K562 (cell line): ENCODE measurements around the gene CPNE8. TPM values are rescaled to one million over a fixed set of nuclear protein-coding genes. Genes with fewer than 3 reads are reported as not detected.

Experiments
- ATAC-seq: fragments of 200-7000 bp; cut with Tn5 transposase; 3 replicates; pipeline ENCODE4 v1.9.1; 2020; ENCODE audit warnings: moderate library complexity
- BruUV-seq: library from RNA; stranded (reverse); fragments of 400-500 nt; replicated peaks from 2 replicates; lab custom pipeline; 2021; lab: Mats Ljungman, UMichigan
- CTCF ChIA-PET: fragments of 300-600 bp; formaldehyde crosslinking; extraction: SDS; loops from one replicate; lab custom pipeline; 2021; ENCODE audit warnings: low intra/inter-chr PET ratio; lab: Yijun Ruan, JAX
- POLR2A ChIA-PET: fragments of 300-600, 350-650 bp; sonication (Branson Sonifier 250); formaldehyde crosslinking; extraction: SDS; loops from one replicate; lab custom pipeline; 2021; ENCODE audit warnings: antibody characterized with exemption, inconsistent platforms; lab: Yijun Ruan, JAX
- DNase-seq, 4 experiments: peaks; one replicate each; pipeline versions ENCODE4 v3.0.0 to v3.0.0-alpha.2; 2011 to 2018; ENCODE audit warnings: low spot score in 3 of 4, mixed read lengths in 3 of 4; ENCODE audit errors: extremely low read depth in 1 of 4
- FAIRE-seq: peaks from 2 replicates; lab custom pipeline; 2011; peaks lifted over from hg19 to GRCh38; lab: Jason Lieb, UNC
- H2AFZ ChIP-seq: 2 replicates; pipeline ENCODE4 v1.6.0; 2011; ENCODE audit warnings: low read depth, low read length, control low read depth, inconsistent platforms
- H3K27ac ChIP-seq: fragments of 200-600 bp; 3 replicates; pipeline ENCODE4 v1.8.0; 2011; ENCODE audit warnings: low read depth, mild to moderate bottlenecking, control low read depth, inconsistent platforms, low read length, moderate library complexity, mixed read lengths; ENCODE audit errors: extremely low read depth
- H3K27me3 ChIP-seq, 2 experiments: fragments of 300-600 bp in 1 of 2; 2 replicates in 1 of 2; 3 replicates in 1 of 2; pipeline versions ENCODE4 v1.6.0 to v1.8.0; 2011; ENCODE audit warnings: inconsistent platforms in 2 of 2, low read length in 2 of 2, mild to moderate bottlenecking in 1 of 2, mixed read lengths in 1 of 2, moderate library complexity in 1 of 2; ENCODE audit not compliant: control insufficient read depth in 2 of 2, insufficient read depth in 2 of 2
- H3K36me3 ChIP-seq: fragments of 300-600 bp; 3 replicates; pipeline ENCODE4 v1.8.0; 2011; ENCODE audit warnings: mild to moderate bottlenecking, low read length, inconsistent platforms; ENCODE audit not compliant: control insufficient read depth, insufficient read depth
- H3K4me1 ChIP-seq, 2 experiments: fragments of 200-600 bp in 1 of 2; replicated peaks in 1 of 2; 2 replicates in 1 of 2; 3 replicates in 1 of 2; pipeline versions ENCODE4 v1.5.1 to v1.8.0; 2011; ENCODE audit warnings: inconsistent platforms in 2 of 2, low read length in 2 of 2, mild to moderate bottlenecking in 1 of 2, mixed read lengths in 1 of 2, moderate library complexity in 1 of 2; ENCODE audit not compliant: control insufficient read depth in 2 of 2, insufficient read depth in 2 of 2
- H3K4me2 ChIP-seq: 2 replicates; pipeline ENCODE4 v1.6.1; 2011; ENCODE audit warnings: low read length, control low read depth, inconsistent platforms, mixed read lengths; ENCODE audit not compliant: insufficient read depth
- H3K4me3 ChIP-seq: fragments of 200-600 bp; sonication (generic), shearing (Covaris generic); 2 replicates; pipeline ENCODE4 v1.5.1; 2016; ENCODE audit warnings: control low read depth, inconsistent platforms
- H3K79me2 ChIP-seq: fragments of 200-600 bp; 3 replicates; pipeline ENCODE4 v1.8.0; 2011; ENCODE audit warnings: low read length, inconsistent platforms; ENCODE audit not compliant: control insufficient read depth, insufficient read depth
- H3K9ac ChIP-seq, 2 experiments: 2 replicates each; pipeline versions ENCODE4 v1.6.0 to v1.6.1; 2011; ENCODE audit warnings: low read depth in 2 of 2, low read length in 2 of 2, control low read depth in 1 of 2, inconsistent platforms in 1 of 2, mild to moderate bottlenecking in 1 of 2, mixed read lengths in 1 of 2; ENCODE audit not compliant: insufficient read depth in 1 of 2
- H3K9me1 ChIP-seq: one replicate; pipeline ENCODE4 v1.6.0; 2011; ENCODE audit warnings: inconsistent platforms, mild to moderate bottlenecking, low read length, moderate library complexity; ENCODE audit not compliant: control insufficient read depth, insufficient read depth
- H3K9me3 ChIP-seq: replicated peaks from 2 replicates; pipeline ENCODE4 v1.5.1; 2011; ENCODE audit warnings: low read depth, low read length, inconsistent platforms; ENCODE audit not compliant: control insufficient read depth, insufficient read depth
- H4K20me1 ChIP-seq: replicated peaks from 2 replicates; pipeline ENCODE4 v1.6.1; 2011; ENCODE audit warnings: low read length, inconsistent platforms, mixed read lengths; ENCODE audit not compliant: control insufficient read depth, insufficient read depth
- ESRRB ChIP-seq: fragments of 250-450 bp; sonication (Bioruptor Pico); IDR thresholded peaks from 2 replicates; pipeline ENCODE4 v1.5.0; 2020; ENCODE audit warnings: mild to moderate bottlenecking, moderate library complexity, borderline replicate concordance
- FOXK1 ChIP-seq: sonication (generic); formaldehyde crosslinking; IDR thresholded peaks from 2 replicates; pipeline ENCODE4 v1.8.0; 2022; ENCODE audit warnings: missing genetic modification reagents, mild to moderate bottlenecking, borderline replicate concordance
- NR4A1 ChIP-seq, 2 experiments: fragments of 250-450 bp in 1 of 2; fragments of 450-650 bp in 1 of 2; sonication (Bioruptor Pico) in 1 of 2; IDR thresholded peaks; 2 replicates each; pipeline versions ENCODE4 v1.4.0 to v1.6.1; 2016 to 2020; ENCODE audit warnings: mild to moderate bottlenecking in 2 of 2, missing compliant biosample characterization in 1 of 2, missing genetic modification characterization in 1 of 2, moderate library complexity in 1 of 2
- RFX7 ChIP-seq: fragments of 250-450 bp; sonication (Bioruptor Pico); IDR thresholded peaks from 2 replicates; pipeline ENCODE4 v1.5.1; 2021; ENCODE audit warnings: mild to moderate bottlenecking
- SRF ChIP-seq, 2 experiments: fragments of 250-450, 450-650 bp in 1 of 2; sonication (Bioruptor Pico) in 1 of 2; sonication (generic) in 1 of 2; formaldehyde crosslinking; IDR thresholded peaks; 2 replicates each; pipeline versions ENCODE4 v1.5.0 to v1.5.1; 2020 to 2022; ENCODE audit warnings: mild to moderate bottlenecking in 1 of 2, missing genetic modification reagents in 1 of 2
- U2AF1 ChIP-seq: fragments of 200-400 bp; formaldehyde crosslinking; optimal IDR thresholded peaks from 2 replicates; pipeline ENCODE3; 2017; ENCODE audit warnings: mild to moderate bottlenecking, low read depth, low read length, moderate library complexity
- U2AF2 ChIP-seq: fragments of 200-400 bp; formaldehyde crosslinking; optimal IDR thresholded peaks from 2 replicates; pipeline ENCODE3; 2017; ENCODE audit warnings: low read depth, mild to moderate bottlenecking, low read length
- ZNF41 ChIP-seq: fragments of 250-450 bp; sonication (Bioruptor Pico); conservative IDR thresholded peaks from 2 replicates; pipeline ENCODE4 v1.4.0; 2020; ENCODE audit warnings: mild to moderate bottlenecking
- WGBS: fragments of 100-300 bp; shearing (Covaris generic); methylation state at CpG from one replicate; pipeline ENCODE4 v1.1.6; 2016; ENCODE audit warnings: low coverage, mixed read lengths; ENCODE audit not compliant: insufficient coverage; ENCODE audit errors: missing lambda C conversion rate; 5-methylcytosine and 5-hydroxymethylcytosine counted together
- in situ Hi-C: fragments of 300-500 bp; cut with MboI; formaldehyde crosslinking; loops from 4 replicates; pipeline ENCODE4 v1.15.0; 2018; ENCODE audit warnings: inconsistent platforms, mixed read lengths
- intact Hi-C: fragments of 100-400 bp; cut with micrococcal nuclease; formaldehyde crosslinking; loops from 2 replicates; pipeline ENCODE4 v1.14.2; 2022
- polyA plus RNA-seq, 8 experiments: library from polyadenylated mRNA; depleted of rRNA in 4 of 8; stranded (reverse) in 5 of 8; unstranded in 3 of 8; fragments of >200 nt; fragmentation: Nextera tagmentation in 2 of 8; fragmentation: Illumina TruSeq in 1 of 8; extraction: Ambion mirVana in 2 of 8; extraction: Trizol in 1 of 8; gene quantifications; 2 replicates each; pipeline versions ENCODE4 v1.2.1 to v1.2.3, GENCODE V29; 2011 to 2014; ENCODE audit warnings: inconsistent platforms in 1 of 8, missing spikeins in 1 of 8
- total RNA-seq, 7 experiments: library from RNA; depleted of rRNA in 6 of 7; stranded (reverse); fragments of >200 nt in 6 of 7; fragmentation: Illumina TruSeq in 2 of 7; extraction: Trizol in 2 of 7; gene quantifications; 2 replicates each; pipeline versions ENCODE4 v1.2.1 to v1.2.3, GENCODE V29; 2011 to 2021; ENCODE audit warnings: low replicate concordance in 1 of 7
- TF ChIP-seq, protein P1 (sequence below), 2 experiments: fragments of 450-650 bp; formaldehyde crosslinking in 1 of 2; IDR thresholded peaks; 2 replicates each; pipeline versions ENCODE4 v1.4.0 to v1.6.1; 2014 to 2020; ENCODE audit warnings: mild to moderate bottlenecking in 2 of 2, borderline replicate concordance in 1 of 2, low read depth in 1 of 2
- TF ChIP-seq, protein P2 (sequence below): fragments of 250-450 bp; sonication (Bioruptor Pico); IDR thresholded peaks from 2 replicates; pipeline ENCODE4 v1.9.0; 2021; ENCODE audit warnings: mild to moderate bottlenecking, inconsistent platforms

The CPNE8 gene
- total and polyA plus RNA-seq, 9 of the 15 experiments (the other 6 are each of a cell fraction or from before 2014, with no cell fraction given): 2.4 to 7.0 (median 4.2) TPM

DNA sequence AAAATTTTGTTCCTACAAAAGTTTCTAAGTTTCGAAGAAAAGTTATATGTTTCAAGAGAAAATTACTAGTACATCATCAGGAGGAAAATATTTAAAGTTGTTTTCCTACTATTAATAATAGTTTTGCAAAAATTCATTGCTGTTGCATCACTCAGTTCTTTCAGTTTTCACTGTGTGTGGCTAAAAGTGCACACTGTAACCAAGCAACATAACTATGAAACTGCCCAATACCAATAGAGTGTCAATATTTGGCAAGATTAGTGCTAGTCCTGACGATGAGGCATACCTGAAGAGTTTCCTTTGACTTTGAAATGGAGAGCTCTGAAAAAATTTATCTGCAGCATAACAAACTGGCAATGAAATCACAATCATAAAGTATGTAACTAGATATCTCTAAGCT is 194.3 kb downstream of the CPNE8 start:
- ChIA-PET POLR2A (interaction anchor here (0.6 kb wide), 1 partner anchor 15 kb away, joined by 3 read pairs; no protein-coding TSS in a partner anchor), CTCF (no interaction called here)
- H3K4me2 ChIP-seq: no peak overlapping the region
- BruUV-seq: no TSS peak
- H3K9me1 ChIP-seq: no peaks in the 10 kb centered on the region
- no peak for DNase-seq
- no peak overlapping the region for H3K9ac ChIP-seq
- in situ Hi-C loops (no loop called here), intact Hi-C loops (no loop called here)
- H3K9me3 ChIP-seq: no peaks in the 10 kb centered on the region
- 12% methylated on average over 2 of the region's 2 CpGs for WGBS
- no peak overlapping the region for H3K4me3 ChIP-seq
- no peaks in the 10 kb centered on the region for H3K36me3 ChIP-seq
- FAIRE-seq: no peak
- ATAC-seq: no peak
- H3K27ac ChIP-seq: no peak overlapping the region
- no peaks in the 10 kb centered on the region for H4K20me1 ChIP-seq
- no peaks in the 10 kb centered on the region for H3K27me3 ChIP-seq
- H3K79me2 ChIP-seq: no peaks in the 10 kb centered on the region
- no peak overlapping the region for H2AFZ ChIP-seq
- H3K4me1 ChIP-seq: no peaks in the 10 kb centered on the region
- TF ChIP-seq, protein P1, sequence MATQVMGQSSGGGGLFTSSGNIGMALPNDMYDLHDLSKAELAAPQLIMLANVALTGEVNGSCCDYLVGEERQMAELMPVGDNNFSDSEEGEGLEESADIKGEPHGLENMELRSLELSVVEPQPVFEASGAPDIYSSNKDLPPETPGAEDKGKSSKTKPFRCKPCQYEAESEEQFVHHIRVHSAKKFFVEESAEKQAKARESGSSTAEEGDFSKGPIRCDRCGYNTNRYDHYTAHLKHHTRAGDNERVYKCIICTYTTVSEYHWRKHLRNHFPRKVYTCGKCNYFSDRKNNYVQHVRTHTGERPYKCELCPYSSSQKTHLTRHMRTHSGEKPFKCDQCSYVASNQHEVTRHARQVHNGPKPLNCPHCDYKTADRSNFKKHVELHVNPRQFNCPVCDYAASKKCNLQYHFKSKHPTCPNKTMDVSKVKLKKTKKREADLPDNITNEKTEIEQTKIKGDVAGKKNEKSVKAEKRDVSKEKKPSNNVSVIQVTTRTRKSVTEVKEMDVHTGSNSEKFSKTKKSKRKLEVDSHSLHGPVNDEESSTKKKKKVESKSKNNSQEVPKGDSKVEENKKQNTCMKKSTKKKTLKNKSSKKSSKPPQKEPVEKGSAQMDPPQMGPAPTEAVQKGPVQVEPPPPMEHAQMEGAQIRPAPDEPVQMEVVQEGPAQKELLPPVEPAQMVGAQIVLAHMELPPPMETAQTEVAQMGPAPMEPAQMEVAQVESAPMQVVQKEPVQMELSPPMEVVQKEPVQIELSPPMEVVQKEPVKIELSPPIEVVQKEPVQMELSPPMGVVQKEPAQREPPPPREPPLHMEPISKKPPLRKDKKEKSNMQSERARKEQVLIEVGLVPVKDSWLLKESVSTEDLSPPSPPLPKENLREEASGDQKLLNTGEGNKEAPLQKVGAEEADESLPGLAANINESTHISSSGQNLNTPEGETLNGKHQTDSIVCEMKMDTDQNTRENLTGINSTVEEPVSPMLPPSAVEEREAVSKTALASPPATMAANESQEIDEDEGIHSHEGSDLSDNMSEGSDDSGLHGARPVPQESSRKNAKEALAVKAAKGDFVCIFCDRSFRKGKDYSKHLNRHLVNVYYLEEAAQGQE (IDR thresholded peaks at IDR 0.05; ENCODE audit: borderline replicate concordance): no peak
- TF ChIP-seq, protein P1 (CRISPR knock-in tag; IDR thresholded peaks at IDR 0.05; ENCODE audit: low read depth): no peak
- TF ChIP-seq SRF (CRISPR knock-in tag; IDR thresholded peaks at IDR 0.05) (no peak), NR4A1 (CRISPR knock-in tag; IDR thresholded peaks at IDR 0.05) (no peak), NR4A1 (tag; IDR thresholded peaks at IDR 0.05) (no peak), U2AF1 (no peak), U2AF2 (no peak), RFX7 (CRISPR knock-in tag) (no peak), ESRRB (CRISPR knock-in tag) (no peak), FOXK1 (CRISPR knock-in tag) (no peak), ZNF41 (CRISPR knock-in tag) (no peak)
- TF ChIP-seq, protein P2, sequence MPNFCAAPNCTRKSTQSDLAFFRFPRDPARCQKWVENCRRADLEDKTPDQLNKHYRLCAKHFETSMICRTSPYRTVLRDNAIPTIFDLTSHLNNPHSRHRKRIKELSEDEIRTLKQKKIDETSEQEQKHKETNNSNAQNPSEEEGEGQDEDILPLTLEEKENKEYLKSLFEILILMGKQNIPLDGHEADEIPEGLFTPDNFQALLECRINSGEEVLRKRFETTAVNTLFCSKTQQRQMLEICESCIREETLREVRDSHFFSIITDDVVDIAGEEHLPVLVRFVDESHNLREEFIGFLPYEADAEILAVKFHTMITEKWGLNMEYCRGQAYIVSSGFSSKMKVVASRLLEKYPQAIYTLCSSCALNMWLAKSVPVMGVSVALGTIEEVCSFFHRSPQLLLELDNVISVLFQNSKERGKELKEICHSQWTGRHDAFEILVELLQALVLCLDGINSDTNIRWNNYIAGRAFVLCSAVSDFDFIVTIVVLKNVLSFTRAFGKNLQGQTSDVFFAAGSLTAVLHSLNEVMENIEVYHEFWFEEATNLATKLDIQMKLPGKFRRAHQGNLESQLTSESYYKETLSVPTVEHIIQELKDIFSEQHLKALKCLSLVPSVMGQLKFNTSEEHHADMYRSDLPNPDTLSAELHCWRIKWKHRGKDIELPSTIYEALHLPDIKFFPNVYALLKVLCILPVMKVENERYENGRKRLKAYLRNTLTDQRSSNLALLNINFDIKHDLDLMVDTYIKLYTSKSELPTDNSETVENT: no peak
